Measurements from ENCODE around the gene RNPEP. TPM values are rescaled to one million over a fixed set of nuclear protein-coding genes. Genes with fewer than 3 reads are reported as not detected.

Gene RNPEP
- total RNA-seq, 2 experiments from 2014 or later: 14.7 to 52.1 TPM

DNA sequence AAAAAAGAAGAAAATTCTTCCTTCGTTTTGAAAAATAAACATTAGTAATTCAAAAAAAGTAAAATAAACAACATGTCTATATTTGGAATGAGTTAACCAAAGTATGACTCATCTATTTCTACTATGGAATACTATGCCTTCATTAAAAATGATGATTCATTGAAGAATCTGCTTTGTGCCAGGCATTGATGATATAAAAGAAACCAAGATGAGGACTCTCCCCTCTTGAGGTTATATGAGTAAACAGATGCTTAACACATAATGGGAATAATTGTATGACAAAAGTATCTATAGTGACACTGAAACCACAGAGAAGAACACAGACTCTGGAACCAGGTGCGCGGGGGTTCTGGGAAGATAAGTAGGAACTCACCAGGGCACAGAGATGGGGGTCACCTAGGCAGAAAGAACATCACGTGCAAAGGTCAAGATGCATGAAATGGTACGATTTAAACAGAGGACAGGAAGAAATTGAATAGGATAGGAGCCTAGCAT is 46.8 kb downstream of the RNPEP start:
- Histone ChIP-seq H3K79me2 (ENCODE audit: insufficient read depth, low read depth, low read length) (no peaks in the 10 kb centered on the region), H3K9me3 (ENCODE audit: low read length) (no peaks in the 10 kb centered on the region), H4K20me1 (ENCODE audit: insufficient read depth, low read length) (no peaks in the 10 kb centered on the region), H3K27ac (ENCODE audit: low read depth, low read length, poor library complexity, severe bottlenecking) (no peak overlapping the region), H3K4me3 (ENCODE audit: low read depth, low read length, poor library complexity, severe bottlenecking) (no peak overlapping the region), H3K4me2 (ENCODE audit: low read length) (no peak overlapping the region), H2AFZ (ENCODE audit: low read length) (no peak overlapping the region), H3K9me2 (ENCODE audit: insufficient read depth, low read length) (no peaks in the 10 kb centered on the region), H3K36me3 (ENCODE audit: insufficient read depth, low read length) (no peaks in the 10 kb centered on the region), H3K4me1 (ENCODE audit: insufficient read depth, low read length, poor library complexity, severe bottlenecking) (no peaks in the 10 kb centered on the region)
- no peak for DNase-seq (ENCODE audit: low spot score)
- ChIA-PET POLR2A (no interaction called here), CTCF (ENCODE audit: unreplicated experiment) (interaction anchor here (0.6 kb wide), 1 partner anchor 22 kb away, joined by 3 read pairs; no protein-coding TSS in a partner anchor)
- intact Hi-C loops (cut with micrococcal nuclease; ENCODE audit: unreplicated experiment): no loop called here
- TF ChIP-seq CTCF (conservative IDR thresholded peaks at IDR 0.05; ENCODE audit: low read length): no peak
- TF ChIP-seq EZH2phosphoT487 (IDR thresholded peaks at IDR 0.05; ENCODE audit: borderline replicate concordance, low read depth, low read length): no peak
- no TSS peak for BruUV-seq (replicated peaks)

GRCh38 chr1:202029727-202030126 is 47.3 kb downstream of the RNPEP start:
- no peaks in the 10 kb centered on the region for H3K4me1 ChIP-seq (ENCODE audit: insufficient read depth, low read length, poor library complexity, severe bottlenecking)
- no peaks in the 10 kb centered on the region for H4K20me1 ChIP-seq (ENCODE audit: insufficient read depth, low read length)
- CTCF ChIA-PET (ENCODE audit: unreplicated experiment): no interaction called here
- H2AFZ ChIP-seq (ENCODE audit: low read length): no peak overlapping the region
- intact Hi-C loops (cut with micrococcal nuclease; ENCODE audit: unreplicated experiment): no loop called here
- TF ChIP-seq CTCF (conservative IDR thresholded peaks at IDR 0.05; ENCODE audit: low read length) (no peak), EZH2phosphoT487 (IDR thresholded peaks at IDR 0.05; ENCODE audit: borderline replicate concordance, low read depth, low read length) (no peak)
- H3K4me3 ChIP-seq (ENCODE audit: low read depth, low read length, poor library complexity, severe bottlenecking): no peak overlapping the region
- DNase-seq (ENCODE audit: low spot score): no peak
- no peaks in the 10 kb centered on the region for H3K9me3 ChIP-seq (ENCODE audit: low read length)
- H3K9me2 ChIP-seq (ENCODE audit: insufficient read depth, low read length): no peaks in the 10 kb centered on the region
- no peak overlapping the region for H3K4me2 ChIP-seq (ENCODE audit: low read length)
- BruUV-seq (replicated peaks): no TSS peak
- H3K36me3 ChIP-seq (ENCODE audit: insufficient read depth, low read length): no peaks in the 10 kb centered on the region
- POLR2A ChIA-PET: no interaction called here
- no peak overlapping the region for H3K27ac ChIP-seq (ENCODE audit: low read depth, low read length, poor library complexity, severe bottlenecking)
- no peaks in the 10 kb centered on the region for H3K79me2 ChIP-seq (ENCODE audit: insufficient read depth, low read depth, low read length)

DNA sequence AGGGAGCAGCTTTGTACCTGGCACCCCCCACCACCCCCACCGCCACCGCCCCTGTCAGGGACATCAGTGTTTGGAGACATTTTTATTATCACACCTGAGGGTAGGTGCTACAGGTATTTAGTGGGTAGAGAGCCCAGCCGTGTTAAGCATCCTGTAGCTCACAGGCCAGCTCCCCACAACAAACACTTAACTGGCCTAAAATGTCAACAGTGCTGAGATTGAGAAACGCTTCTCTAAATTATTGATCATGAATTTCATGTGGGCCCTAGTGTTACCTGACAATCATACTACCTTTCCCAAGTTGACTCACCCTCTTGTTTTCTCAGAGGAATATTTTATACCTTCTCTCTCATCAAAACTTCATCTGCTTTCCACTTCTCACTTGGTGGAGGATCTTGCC is 49.3 kb downstream of the RNPEP start:
- TF ChIP-seq EZH2phosphoT487 (IDR thresholded peaks at IDR 0.05; ENCODE audit: borderline replicate concordance, low read depth, low read length) (no peak), CTCF (conservative IDR thresholded peaks at IDR 0.05; ENCODE audit: low read length) (no peak)
- no peak overlapping the region for H3K4me3 ChIP-seq (ENCODE audit: low read depth, low read length, poor library complexity, severe bottlenecking)
- no peak for DNase-seq (ENCODE audit: low spot score)
- no peak overlapping the region for H2AFZ ChIP-seq (ENCODE audit: low read length)
- H3K27ac ChIP-seq (ENCODE audit: low read depth, low read length, poor library complexity, severe bottlenecking): no peak overlapping the region
- no peaks in the 10 kb centered on the region for H3K9me3 ChIP-seq (ENCODE audit: low read length)
- H3K36me3 ChIP-seq (ENCODE audit: insufficient read depth, low read length): no peaks in the 10 kb centered on the region
- no peak overlapping the region for H3K4me2 ChIP-seq (ENCODE audit: low read length)
- no peaks in the 10 kb centered on the region for H3K79me2 ChIP-seq (ENCODE audit: insufficient read depth, low read depth, low read length)
- POLR2A ChIA-PET: no interaction called here
- BruUV-seq (replicated peaks): no TSS peak
- H3K9me2 ChIP-seq (ENCODE audit: insufficient read depth, low read length): no peaks in the 10 kb centered on the region
- H3K4me1 ChIP-seq (ENCODE audit: insufficient read depth, low read length, poor library complexity, severe bottlenecking): no peaks in the 10 kb centered on the region
- intact Hi-C loops (cut with micrococcal nuclease; ENCODE audit: unreplicated experiment): no loop called here
- CTCF ChIA-PET (ENCODE audit: unreplicated experiment): no interaction called here
- H4K20me1 ChIP-seq (ENCODE audit: insufficient read depth, low read length): no peaks in the 10 kb centered on the region
